Fibroblast of skin of left quadriceps (primary cell): ENCODE data around the gene SLCO2B1.
"Not testable (repeated sequence)": the region's sequence is repeated elsewhere in the genome, so short reads cannot be mapped to it uniquely, and the experiment has no call there.

Experiments
- DNase-seq, 2 experiments: peaks; one replicate each; pipeline ENCODE4 v3.0.0-alpha.2; 2013; ENCODE audit warnings: low read depth in 2 of 2

Gene SLCO2B1, protein sequence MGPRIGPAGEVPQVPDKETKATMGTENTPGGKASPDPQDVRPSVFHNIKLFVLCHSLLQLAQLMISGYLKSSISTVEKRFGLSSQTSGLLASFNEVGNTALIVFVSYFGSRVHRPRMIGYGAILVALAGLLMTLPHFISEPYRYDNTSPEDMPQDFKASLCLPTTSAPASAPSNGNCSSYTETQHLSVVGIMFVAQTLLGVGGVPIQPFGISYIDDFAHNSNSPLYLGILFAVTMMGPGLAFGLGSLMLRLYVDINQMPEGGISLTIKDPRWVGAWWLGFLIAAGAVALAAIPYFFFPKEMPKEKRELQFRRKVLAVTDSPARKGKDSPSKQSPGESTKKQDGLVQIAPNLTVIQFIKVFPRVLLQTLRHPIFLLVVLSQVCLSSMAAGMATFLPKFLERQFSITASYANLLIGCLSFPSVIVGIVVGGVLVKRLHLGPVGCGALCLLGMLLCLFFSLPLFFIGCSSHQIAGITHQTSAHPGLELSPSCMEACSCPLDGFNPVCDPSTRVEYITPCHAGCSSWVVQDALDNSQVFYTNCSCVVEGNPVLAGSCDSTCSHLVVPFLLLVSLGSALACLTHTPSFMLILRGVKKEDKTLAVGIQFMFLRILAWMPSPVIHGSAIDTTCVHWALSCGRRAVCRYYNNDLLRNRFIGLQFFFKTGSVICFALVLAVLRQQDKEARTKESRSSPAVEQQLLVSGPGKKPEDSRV

DNA sequence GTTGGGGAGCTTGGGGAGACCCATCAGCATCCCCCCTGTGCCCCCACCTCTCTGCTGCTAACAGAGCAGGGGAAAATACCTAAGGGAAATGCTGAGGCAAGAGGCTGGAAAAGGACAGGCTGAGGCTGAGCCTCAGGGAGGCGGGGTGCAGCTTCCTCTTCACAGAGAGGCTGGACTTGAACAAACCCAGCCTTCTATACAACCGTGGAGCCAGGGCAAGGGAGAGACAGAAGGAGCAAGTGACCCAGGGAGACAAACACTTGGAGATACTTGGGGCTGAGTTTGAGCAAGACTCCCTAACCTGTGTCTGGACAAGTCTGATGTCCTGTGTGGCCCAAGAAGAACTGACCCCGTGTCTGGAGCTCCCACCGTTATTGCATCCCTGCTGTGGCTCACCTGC, at the start of gene SLCO2B1:
Gene SLCO2B1 (plus strand): TSS at position 229 of the 400 bp plus-strand sequence. CDS start 275 bp downstream, outside the sequence.
- no peak for DNase-seq

DNA sequence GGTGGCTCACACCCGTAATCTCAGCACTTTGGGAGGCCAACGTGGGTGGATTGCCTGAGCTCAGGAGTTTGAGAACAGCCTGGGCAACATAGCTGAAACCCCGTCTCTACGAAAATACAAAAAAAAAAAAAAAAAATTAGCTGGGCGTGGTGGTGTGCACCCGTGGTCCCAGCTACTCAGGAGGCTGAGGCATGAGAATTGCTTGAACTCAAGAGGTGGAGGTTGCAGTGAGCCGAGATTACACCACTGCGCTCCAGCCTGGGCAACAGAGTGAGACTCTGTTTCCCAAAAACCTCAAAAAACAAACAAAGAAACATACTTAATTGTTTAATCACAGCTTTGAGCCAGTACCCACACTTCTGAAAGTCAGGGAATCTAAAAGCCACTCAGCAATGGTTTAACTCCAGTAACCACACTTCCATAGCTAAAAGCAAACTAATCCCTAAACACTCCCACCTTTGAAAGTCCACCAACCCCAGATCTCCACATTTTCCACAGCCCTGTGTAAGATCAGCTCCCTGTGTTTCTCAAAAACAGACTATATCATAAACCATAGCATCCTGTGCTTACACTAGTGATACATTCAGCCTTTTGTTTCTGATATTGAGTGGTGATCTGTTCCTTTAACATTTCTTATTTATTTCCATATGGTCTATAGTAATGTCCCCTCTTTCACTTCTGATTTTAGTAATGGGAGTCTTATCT, 49.3 kb upstream of the SLCO2B1 start:
- DNase-seq: no peak

DNA sequence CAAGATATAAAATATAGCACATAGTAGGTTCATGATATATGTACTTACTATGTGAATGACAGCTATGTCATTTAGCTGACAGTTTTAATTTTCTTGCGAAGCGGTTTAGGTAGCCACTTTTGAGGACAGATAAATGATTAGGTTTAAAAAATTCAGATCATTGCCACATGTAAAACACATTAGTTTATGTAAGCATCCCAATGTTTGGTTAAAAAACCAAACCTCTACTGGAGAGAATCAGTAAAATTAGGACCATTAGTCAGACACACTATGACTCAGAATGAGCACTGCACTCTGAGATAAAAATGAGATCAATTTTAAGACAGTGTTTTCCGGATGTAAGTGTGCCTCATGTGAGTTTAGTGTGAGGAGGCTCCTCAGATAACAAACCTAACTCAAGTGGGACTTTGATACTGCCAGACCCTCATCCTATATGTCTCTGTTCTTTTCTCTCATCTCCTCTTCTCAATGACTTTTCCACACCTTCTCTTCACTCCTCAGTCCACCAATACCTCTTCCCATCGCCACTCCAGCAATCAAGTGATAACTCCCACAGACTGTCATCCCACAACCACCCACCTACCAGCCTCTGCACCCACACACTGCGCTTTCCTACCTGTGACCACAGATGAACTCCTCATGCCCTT, 47.4 kb upstream of the SLCO2B1 start:
- DNase-seq: peak; percentile 20 to 29

DNA sequence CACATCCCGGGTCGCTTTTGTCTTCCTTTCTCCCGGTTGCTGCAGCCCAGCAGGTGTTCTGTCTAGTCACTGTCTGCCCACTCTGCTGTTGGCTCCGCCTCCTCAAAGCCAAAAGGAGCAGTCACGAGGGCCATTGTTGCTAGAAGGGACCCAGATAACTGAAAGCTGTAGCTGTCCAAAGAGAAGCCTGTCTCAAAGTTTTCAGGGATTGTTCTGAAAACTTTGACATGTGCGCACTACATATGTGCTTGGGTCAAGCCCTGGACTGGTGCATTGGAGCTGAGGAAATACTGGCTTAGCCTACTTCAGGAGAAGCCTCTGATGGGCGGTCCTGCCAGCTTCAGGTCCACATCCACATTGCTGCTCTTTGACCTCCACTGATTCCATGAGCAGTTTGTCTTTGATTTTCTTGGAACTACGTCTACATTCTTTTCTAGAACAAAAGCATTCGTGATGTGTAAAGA, 45.4 kb upstream of the SLCO2B1 start:
- DNase-seq: no peak

DNA sequence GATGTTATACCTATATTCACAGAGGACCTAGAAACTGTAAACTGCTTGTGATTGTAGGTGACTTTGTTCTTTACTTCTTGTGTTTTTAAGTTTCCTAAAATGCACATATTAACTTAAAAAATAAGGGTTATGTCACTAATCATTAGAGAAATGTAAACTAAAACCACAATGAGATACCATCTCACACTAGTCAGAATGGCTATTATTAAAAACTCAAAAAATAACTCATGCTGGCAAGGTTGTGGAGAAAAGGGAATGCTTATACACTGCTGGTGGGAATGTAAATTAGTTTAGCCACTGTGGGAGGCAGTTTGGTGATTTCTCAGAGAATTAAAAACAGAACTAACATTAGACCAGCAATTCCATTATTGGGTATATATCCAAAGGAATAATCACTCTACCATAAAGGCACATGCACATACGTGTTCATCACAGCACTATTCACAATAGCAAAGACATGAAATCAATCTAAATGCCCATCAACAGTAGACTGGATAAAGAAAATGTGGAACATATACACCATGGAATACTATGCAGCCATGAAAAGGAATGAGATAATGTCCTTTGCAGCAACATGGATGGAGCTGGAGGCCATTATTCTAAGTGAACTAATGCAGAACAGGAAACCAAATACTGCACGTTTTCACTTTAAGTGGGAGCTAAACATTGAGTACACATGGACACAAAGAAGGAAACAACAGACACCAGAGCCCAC, 44.8 kb upstream of the SLCO2B1 start:
- not testable (repeated sequence) for DNase-seq

DNA sequence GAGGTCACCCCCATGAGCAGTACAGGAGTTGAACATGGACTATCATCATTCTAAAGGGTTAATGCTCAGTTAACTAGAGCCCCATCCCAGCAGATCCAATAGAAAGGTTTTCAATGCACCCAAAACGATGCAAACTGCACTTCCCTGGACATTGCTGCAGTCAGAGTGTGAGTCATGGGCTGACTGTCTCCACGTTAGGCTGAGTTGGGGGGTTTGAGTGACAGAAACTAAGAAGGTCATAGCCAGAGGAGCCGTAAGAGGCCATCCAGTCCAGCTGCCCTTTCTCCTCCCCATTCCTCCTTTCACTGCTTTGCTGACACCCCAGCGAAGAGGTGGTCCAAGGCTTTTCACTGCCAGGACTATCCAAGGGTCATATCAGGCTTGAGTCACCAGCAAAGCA, 43.7 kb upstream of the SLCO2B1 start:
- no peak for DNase-seq

DNA sequence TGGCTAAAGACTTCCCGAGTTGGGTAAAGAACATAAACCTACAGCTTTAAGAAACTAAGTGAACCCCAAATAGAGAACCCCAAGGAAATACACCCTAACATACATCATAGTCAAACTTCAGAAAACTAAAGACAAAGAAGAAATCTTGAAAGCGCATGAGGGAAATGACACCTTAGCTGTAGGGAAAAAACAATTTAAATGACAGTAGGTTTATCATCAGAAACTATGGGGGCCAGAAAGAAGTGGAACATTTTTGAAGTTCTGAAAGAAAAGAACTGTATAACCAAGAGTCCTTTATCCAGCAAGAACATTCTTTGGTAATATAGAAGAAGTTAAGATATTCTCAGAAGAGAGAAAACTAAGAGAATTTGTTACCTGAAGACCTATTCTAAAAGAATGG, 38.7 kb upstream of the SLCO2B1 start:
- DNase-seq: no peak

DNA sequence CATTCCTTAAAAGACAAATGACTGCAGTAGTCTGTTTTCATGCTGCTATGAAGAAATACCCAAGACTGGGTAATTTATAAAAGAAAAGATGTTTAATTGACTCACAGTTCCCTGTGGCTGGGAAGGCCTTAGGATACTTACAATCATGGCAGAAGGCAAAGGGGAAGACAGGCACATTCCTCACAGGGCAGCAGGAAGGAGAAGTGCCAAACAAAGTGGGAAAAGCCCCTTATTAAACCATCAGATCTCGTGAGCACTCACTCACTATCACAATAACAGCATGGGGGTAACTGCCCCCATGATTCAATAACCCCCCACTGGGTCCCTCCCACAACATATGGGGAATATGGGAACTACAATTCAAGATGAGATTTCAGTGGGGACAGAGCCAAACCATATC, 37.9 kb upstream of the SLCO2B1 start:
- DNase-seq: no peak

DNA sequence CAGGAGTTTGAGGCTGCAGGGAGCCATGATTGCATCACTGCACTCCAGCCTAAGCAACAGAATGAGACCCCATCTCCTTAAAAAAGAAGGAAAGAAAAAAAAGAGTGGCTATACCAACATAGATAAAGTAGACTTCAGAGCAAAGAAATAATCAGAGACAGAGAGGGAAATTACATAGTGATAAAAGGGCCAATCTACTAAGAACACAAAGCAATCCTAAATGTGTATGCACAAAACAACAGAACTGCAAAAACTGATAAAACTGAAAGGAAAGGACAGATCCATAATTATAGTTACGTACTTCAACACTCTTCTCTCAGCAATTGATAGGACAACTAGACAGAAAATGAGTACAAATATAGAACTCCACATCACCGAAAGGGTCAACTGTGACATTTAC, 36.4 kb upstream of the SLCO2B1 start:
- DNase-seq: no peak

DNA sequence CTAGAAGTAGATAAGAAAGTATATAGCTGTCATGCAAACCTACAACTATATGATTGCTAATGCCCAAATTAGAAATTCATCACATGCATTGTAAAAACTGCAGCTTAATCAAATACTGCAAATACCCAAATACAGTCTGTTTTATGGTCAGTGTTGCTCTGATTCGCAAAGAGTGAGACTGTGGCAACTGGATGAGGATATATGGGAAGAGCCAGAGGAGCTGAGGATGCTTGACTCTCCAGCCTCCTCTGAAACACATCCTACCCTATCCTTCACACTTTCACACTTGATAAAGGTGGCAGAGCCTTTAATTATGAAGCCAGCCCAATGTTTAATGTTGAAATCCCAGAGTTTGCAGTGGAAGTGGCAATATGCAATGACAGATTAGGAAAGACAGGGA, 32.3 kb upstream of the SLCO2B1 start:
- no peak for DNase-seq

DNA sequence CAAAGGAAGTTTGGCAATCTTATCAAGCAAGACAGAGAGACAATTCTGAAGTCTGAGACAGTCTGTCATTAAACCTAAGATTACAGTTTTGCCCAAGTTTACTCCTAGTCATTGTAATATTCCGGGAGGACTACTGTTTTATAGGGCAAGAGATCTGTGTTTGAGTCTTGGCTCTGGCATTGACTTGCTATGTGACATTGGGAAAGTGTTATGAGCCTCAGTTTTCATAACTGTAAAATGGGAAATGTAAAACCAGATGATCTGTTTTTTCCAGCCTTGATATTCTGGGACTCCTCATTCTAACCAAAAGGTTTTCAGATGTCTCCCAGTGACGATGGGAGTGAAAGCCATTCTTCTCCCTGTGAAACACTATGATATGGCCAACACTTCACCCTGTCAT, 24.3 kb upstream of the SLCO2B1 start:
- no peak for DNase-seq

DNA sequence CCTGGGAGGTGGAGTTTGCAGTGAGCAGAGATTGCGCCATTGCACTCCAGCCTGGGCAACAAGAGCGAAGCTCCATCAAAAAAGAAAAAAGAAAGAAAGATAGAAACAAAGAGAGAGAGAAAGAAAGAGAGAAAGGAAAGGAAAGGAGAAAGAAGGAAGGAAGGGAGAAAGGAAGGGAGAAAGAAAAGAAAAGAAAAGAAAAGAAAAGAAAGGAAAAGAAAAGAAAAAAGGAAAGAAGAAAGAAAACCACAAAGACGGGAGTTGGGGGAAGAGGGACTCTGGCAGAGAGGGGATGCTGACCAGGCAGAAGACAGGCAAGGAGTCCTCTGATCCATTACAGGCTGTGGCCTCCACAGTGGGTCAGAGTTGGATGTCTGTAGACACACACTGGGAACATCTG, 18.8 kb upstream of the SLCO2B1 start:
- DNase-seq: no peak

DNA sequence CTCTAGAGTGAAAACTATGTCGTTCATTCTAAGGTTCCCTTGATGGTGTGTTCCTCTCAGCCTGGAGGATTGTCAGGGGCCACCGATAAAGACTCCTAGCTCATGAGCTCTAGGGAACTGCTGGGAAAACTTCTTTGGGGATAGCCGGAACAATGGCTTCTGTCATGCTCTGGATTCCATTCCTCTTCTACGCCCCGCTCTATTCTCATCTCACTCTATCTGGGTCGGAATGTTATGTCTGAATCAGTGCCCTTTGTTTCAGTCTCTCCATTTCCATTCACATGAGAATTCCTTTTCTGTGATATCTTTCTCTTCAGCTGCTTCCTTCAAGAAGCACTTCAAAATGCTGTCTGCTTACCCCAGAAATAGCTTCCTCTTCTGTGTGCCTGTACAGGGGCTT, 16.9 kb upstream of the SLCO2B1 start:
- DNase-seq: no peak

DNA sequence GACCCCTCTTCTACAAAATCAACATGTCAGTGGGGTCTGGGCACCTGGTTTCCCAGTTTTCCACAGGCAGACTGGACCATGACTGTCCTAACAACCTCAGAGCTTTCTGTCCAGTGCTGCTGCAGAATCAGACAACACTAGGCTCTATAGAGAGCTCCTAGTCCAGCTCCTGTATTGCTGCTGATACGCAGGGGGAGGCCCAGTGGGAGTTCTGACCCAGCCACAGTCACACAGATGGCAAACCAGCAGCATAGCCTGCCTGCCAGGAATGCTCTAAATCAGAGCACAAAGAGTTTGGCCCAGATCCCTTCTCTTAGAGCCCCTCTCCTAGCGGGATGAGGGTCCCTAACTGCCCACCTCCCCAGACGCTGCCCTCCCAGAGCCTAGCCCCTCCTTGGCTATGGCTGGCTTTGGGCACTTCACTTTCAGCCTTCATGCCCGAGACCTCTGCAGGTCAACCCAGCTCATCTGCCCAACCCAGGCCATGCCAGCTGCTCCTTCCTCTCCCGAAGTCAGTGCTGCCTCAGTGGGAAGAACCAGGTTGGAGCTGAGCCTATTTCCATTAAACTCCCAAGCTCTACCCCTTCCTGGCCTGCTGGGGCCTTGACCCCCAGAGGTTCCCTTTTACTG, 15.8 kb upstream of the SLCO2B1 start:
- no peak for DNase-seq

DNA sequence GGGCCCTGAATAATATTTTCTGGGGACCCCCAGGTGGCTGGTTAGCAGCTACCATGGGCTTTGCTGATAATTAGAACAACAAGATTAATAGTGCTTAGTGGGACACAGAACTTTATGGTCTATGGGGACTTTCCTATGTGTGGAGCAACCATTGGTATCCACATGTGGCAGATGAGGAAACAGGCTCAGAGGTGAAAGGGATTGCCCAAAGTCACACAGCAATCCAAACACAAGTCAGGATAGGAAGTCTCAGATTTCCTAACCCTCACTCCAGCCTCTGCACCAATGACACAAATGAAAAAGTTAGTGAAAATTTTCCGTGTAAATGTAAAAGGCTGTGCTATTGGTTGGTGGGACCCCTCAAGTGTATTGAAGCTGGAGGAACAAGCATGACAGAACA, 15.3 kb upstream of the SLCO2B1 start:
- no peak for DNase-seq

DNA sequence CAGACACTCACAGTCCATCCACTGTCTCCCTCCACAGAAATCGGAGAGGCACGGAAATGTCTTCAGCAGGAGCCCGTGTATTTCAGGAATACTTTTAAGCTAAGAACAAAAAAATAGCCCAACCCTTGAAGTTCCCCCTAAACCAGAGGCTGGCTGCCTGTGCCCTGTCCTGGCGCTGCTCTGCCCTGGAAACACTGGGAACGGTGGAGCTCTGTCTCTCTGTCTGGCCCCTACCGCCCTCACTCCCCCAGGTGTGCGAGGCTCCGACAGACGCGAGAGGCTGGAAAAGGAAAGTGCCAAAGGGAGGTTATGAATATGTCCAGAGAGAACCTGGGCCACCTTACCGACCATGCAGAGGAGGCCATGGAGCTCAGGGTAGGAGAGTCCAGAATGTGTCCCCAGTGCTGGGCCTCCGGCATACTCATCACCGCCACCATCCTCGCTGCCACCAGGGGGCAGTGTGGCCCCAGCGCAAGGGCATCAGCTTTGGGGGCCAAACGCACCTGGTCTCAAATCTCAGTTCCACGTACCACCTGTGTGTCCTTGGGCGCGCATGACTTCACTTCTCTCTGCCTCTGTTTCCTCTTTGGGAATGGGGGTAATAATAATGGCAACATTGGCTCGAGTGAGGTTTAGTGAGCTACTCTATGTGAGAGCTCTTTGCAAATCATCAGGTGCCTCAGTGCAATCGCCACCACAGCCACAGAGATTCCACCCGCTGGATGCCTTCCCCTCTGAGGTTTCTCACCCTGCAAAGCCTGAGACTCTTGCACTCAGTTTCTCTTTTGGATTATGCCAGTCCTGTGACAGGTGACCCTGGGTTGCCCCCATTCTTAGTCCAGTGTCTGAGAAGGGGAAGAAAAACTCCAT, 10.4 kb upstream of the SLCO2B1 start:
- DNase-seq: peak in 1 of 2 experiments; percentile 0

DNA sequence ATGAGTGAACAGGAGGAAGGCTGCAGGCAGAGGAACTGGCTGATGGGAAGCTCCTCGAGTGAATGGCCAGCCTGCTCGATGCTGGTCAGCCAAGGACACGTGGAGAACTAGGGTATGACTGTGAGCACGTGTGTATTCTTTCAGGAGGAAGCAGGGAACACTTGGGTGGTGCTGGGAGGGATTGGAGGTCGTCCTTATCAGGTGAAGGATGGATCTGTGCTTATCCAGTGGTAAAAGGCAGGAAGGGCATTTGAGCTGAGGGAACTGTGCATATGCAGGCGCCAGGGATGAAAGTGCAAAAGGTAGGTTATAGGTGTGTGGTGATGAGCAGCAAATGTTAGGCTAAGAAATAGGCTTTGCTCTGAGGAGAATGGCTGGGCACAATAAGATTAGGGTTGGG, 9.7 kb upstream of the SLCO2B1 start:
- no peak for DNase-seq

DNA sequence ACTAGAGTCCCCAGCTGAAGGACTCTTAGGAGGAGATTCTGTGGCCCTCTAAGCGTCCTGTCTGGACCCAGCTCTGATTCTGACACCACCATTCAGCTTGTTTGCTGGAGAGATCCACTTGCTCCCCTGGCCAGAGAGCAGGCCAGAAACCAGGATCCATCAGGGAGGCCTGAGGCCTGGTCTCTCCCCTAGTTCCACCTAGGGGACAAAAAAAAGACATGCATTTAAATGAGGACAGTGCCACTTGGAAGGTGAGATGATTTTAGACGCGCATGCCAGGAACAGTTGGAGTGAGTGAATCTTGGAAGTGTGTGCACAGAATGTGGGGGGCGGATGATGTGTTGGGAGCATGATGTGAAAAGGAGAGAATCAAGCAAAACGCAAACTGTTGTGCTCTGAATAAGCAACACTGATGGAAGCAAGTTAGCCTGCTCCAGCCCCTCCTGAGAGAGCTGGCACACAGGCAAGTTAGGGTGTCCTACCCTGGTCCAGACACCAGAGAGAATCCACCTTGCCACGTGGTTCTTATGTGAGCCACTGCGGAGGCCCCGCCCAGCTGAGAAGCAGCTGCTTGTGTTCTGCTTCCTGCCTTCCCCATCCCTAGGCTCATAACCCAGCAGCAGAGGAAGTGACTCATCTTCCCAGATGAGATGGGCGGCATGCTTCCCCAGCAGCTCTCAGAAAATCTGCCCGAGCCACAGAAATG, 8.0 kb upstream of the SLCO2B1 start:
- peak; percentile 85 to 88 for DNase-seq

DNA sequence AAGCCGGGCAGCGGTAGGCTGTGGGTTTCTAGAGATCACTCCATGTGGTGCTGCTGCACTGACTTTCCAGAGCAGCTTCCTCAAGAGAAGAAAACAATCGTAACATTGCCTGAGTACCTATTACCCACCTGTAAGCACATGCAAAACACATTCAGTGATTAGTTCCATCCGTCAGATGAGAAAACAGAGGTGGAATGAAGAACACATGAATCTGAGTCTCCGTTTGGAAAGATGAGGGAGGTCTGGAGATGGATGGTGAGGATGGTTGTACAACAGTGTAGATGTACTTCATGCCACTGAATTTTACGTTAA, 7.5 kb upstream of the SLCO2B1 start:
- no peak for DNase-seq

DNA sequence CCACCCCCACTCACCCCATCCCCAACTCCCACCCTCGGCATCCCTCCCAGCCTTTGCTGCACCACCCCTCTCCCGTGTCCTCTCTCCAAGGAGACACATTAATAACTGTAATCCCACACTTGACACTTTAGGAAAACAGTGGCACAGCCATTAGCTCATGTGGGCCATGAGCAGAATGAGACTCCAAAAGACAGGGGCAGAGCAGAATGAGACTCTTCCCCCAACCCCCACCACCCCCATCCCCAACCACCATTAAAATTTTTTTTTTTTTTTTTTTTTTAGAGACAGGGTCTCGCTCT, 6.2 kb upstream of the SLCO2B1 start:
- no peak for DNase-seq
